Superior temporal gyrus (tissue), 1 donor: ENCODE measurements around the gene RAB4A.

ENCODE experiments used
- DNase-seq: peaks from one replicate; pipeline ENCODE4 v3.0.0-alpha.2; 2016; ENCODE audit errors: extremely low spot score

The RAB4A gene, protein sequence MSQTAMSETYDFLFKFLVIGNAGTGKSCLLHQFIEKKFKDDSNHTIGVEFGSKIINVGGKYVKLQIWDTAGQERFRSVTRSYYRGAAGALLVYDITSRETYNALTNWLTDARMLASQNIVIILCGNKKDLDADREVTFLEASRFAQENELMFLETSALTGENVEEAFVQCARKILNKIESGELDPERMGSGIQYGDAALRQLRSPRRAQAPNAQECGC

DNA sequence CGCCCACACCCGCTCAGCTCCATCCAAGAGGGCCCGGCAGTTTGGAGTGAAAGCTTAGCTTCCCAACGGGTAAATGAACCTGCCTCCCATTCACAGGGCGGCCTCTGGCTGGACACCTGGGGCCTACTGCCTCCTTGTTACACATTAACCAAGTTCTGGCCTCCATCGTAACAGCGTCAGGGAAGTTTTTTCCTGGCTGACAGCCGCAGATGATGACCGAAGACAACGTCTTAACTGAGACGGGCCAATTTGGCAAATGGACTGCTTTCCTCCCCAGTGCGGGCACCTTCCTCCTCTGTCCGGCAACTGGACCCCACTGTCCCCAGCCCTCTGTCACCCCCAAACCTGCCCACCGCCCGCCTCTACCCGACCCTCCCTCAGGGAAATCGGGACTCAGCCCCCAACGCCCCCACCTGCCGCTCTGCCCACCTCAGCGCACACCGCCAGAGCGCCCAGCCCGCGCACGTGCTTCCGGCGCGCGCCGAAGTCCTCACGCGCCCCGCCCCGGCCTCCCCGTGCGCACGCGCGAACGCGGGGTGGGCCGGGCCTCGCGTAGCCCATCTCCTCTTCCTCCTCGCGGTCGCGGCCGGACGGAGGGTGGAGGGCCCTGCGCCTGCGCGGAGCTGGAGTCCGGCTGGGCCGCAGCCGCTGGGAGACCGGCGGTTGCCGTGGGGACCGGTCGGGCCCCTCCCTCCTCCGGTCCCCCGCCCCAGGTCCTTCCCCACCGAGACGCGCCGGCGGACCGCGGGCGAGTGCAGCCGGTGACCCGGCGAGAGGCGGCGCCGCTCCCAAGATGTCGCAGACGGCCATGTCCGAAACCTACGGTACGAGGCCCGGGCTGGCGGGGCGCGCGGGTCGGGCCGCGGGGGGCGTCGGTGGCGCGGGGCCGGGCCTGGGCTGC, at the start of gene RAB4A:
TSS of gene RAB4A (plus strand) at position 565 of the 901 bp plus-strand sequence. CDS start at position 794, 229 bp downstream.
- DNase-seq, result peak; percentile 85

GRCh38 chr1:229222081-229222480, 48.8 kb upstream of the RAB4A start:
- no peak for DNase-seq

DNA sequence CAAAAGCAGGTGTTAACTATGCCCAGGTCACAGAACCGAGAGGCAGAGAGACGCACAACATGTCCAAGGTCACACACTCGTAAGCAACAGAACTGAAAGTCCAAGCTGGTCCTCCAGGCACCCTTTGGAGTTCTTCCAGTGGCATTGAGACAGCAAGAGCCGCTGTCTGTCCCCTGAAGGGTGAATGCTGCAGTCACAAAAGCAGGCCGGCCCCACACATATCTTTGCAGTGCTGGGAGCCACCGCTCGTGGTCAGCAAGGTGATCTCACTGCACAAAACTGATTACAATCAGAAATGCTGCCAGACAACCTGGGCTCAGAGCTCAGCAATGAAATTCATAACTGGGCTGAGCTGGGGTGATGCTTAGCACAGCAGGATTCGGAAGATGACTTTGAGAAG, 47.4 kb upstream of the RAB4A start:
- DNase-seq, result peak; percentile 36

DNA sequence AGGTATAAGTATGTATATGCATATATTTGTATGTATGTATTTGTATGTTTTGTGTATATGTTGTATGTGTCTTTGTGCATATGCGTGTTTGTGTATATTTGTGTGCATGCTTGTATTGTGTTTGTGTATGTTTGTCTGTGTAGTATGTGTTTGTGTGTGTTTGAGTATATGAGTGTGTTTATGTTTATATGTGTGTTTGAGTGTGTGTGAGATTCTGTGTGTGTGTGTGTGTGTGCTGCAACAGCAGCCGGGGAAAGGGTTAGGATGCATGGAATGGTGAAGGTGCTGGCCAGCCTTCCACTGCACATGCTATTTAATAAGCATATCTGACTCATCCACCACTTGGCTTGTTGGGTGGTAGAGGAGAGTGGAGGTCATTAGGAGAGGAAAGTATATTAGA, 46.6 kb upstream of the RAB4A start:
- no peak for DNase-seq

DNA sequence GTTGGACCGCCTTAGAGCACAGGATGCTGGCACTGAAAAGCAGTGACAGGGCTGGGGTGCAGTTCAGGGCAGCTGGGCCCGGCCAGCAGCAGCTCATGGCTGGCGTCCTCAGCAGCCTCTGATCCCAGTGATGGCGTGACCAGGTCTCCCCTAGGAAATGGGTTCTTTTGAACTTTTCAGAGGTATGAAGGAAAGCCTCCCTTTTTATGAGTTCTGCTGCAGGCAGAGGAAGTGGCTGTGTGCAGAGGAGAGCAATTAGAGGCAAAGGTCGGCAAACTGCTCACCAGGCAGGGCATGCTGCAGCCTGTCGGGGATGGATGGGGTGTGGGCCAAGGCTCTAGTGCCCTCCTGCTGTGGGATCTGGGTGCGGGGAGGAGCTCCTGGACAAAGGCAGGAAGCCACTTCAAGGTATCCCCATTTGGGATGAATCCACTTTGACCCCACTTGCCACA, 45.6 kb upstream of the RAB4A start:
- no peak for DNase-seq

DNA sequence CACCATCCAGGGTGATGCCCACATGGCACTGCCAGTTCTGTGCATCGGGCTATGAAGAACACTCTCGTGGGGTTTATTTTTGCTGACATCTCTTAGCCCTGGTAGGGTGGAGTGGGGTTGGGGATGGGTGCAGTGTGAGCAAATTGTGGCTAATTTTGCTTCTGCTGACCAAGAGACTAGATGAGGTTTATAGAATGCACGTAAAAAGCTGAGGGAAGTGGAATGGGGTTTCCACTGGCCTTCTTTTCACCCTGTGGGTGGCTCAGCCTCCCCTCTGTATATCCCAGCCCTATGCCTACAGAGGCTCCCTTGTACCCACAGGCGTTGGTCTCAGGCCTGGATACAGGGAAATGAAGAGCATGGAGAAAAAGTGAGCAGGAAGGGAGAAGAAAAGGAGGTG, 44.1 kb upstream of the RAB4A start:
- peak; percentile 7 for DNase-seq

- DNase-seq, result peak; percentile 97
Measured at GRCh38 chr1:229227298-229227919, 43.5 kb upstream of the RAB4A start.

DNA sequence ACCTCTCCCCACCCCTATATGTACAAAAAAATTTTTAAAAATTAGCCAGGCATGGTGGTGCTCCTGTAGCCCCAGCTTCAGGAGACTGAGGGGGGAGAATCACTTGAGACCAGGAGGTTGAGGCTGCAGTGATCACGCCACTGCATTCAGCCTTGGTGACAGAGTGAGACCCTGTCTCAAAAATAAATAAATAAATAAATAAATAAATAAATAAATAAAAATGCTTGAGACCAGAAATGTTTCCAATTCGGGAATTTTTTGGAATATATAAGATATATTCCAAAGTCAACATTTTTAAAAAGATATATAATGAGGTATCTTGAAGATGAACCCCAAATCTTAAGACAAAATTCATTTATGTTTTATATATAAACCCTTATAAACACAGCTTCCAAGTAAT, 42.4 kb upstream of the RAB4A start:
- no peak for DNase-seq

- no peak for DNase-seq
Measured at GRCh38 chr1:229229137-229229720, 41.7 kb upstream of the RAB4A start.

DNA sequence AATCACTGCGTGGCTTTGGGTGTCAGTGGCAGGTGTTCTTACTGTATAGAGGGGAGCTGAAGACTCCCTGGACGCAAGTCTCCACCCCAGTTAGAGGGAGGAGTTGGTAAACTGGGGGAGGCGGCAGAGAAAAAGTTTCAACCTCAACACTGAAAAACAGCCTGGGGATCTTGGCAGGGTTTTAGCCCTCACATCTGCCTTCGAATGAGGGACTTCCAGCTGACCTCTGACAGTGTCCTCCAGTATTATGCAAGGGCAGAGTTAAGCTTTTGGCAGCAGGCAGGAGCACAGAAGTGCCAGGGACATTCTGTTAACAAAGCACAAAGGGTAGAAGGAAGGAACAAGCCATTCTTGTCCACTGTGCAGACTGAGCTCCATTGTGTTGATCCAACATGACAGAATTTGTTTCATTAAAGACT, 41.2 kb upstream of the RAB4A start:
- peak; percentile 98 for DNase-seq

DNA sequence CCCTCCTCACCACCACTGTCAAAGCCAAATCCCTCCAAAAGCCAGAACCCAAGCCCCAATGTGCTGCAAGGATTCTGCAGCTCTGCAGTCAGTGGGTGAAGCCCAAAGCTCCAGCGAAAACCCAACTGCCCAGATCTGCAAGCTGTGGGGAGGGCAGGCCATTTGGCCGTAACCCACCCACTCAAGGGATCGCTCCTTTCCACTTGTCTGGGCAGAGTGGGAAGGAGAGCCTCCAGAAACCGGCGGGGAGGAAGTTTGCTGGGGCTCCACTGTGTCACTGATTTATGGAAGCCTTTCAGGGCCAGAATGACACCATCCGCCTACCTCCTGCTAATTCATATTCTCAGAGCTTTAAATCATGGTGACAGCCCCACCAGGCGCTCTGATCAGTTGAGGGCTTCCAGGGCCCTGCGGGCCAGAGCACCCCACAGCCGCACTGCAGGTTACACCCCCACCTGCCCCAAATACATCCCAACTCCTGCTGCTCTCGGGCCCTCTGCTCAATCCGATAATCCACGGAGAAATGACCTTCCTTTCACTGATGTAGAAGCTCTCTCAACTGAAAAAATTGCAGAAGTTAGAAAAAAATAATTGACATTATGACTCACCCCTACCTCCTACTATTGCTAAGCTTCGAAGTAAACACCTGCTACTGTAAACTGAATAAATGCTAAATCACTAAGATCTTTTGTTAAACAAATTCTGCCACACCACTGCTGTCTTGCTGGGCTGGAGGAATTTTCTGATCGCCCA, 40.6 kb upstream of the RAB4A start:
- peak; percentile 62 for DNase-seq

GRCh38 chr1:229230893-229231753, 39.8 kb upstream of the RAB4A start:
- peak; percentile 61 for DNase-seq

DNA sequence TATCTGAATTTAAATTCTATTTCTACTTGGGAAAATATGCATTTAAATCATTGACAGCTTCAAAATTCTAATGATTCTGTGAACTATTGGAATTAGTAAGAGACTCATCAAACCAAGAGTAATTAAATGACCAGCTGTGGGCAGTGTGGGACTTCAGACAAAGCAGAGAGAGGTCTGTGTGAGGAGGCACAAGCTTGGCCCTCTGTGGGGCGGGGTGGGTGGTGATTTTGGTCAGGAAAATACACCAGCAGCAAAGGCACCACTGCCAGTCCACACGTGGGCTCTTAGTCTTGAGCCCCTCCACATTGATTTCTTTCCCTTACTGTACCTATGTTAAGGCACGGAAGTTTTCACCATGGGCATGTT, 39.2 kb upstream of the RAB4A start:
- DNase-seq, result peak; percentile 83

- no peak for DNase-seq
Measured at GRCh38 chr1:229234870-229235472, 35.9 kb upstream of the RAB4A start.

DNA sequence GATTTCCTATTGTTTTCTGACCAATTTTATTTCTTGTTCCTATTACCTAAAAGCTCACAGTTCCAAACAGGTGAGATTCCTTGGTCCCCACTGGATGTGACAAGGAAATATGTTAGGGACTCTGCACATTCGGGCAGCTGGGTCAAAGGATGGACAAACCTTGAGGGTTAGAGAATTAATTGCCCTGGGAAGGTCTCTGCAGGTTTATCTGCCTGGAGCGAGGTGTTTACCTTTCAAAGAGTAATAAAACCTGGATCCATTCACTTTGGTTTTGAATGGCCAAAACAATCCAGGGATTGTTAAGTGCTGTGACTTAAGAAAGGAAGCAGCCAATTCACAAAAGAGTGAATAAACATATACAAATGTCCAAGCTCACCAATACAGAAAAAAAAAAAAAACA, 33.6 kb upstream of the RAB4A start:
- peak; percentile 9 for DNase-seq

DNA sequence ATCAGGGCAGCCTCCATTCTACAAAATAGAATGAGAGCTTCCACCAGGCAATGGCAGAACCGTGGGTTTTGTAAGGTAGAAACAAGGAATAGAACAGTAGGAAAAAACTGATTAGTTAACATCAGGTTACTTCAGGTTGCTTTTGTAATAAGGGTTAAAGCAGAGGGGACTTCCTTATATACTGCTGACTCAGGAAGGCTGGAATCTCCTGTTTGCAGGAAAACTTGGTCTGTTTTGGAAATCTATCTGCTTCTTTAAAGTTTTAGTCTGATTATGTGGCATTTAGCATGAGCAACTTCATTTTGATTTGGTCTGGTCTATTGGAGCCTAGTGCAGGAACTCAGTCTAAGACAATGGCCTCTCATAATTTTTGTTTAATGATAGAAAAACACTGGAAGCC, 32.7 kb upstream of the RAB4A start:
- DNase-seq, result peak; percentile 30

- peak; percentile 83 for DNase-seq
Measured at GRCh38 chr1:229238674-229239415, 32.1 kb upstream of the RAB4A start.

DNA sequence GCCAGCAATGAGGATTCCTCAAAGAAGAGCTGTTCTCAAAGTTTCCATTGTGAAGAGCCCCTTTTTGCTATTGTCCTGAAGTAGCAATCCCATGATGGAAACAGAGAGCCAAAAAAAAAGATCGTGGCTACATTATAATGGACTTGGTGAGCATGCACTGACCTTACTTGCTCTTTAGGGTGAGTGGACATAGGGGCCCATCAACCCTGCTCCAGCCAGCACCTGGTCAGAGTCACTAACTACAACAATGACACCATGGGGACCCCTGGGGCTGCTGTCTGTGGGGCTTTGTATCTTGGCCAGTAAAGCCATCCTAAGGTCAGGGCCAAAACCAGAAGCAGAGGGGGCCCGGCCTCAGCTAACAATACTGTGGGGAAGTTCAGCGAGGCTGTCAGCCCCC, 30.4 kb upstream of the RAB4A start:
- DNase-seq, result no peak

DNA sequence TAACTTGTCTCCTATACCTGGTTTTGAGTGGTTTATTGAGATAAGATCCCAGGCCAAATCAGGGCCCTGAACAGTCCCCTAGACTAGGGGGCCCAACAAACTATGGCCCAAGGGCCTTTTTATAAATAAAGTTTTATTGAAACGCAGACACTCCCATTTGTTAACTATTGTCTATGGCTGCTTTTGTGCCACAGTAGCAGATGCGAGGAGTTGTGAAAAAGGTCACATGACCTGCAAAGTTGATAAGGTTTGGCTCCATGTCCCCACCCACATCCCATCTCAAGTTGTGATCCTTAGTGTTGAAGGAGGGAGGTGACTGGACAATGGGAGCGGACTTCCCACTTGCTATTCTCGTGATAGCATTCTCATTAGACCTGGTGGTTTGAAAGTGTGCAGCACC, 29.5 kb upstream of the RAB4A start:
- no peak for DNase-seq
